Measurements from ENCODE around the gene FUT6.
"Not testable (repeated sequence)": the region's sequence is repeated elsewhere in the genome, so short reads cannot be mapped to it uniquely, and the experiment has no call there.

FUT6 gene

GRCh38 chr19:5839065-5840017 lies at the start of gene FUT6:
Gene FUT6, minus strand, starts transcription at chr19:5839702. Its CDS starts 7,135 bp downstream, at chr19:5832567.
- no peak within 1 kb of the TSS for H3K27ac ChIP-seq
- intact Hi-C loops (cut with DNase I; ENCODE audit: low total_unique reads): no loop called here
- H3K36me3 ChIP-seq: no peaks in the 10 kb centered on the region
- H3K4me1 ChIP-seq: no peaks in the 10 kb centered on the region
- H3K4me3 ChIP-seq: no peak within 1 kb of the TSS
- H3K27me3 ChIP-seq: peaks cover 0 to 56% of the 10 kb centered on the region in 2 donors
- DNase-seq: no peak
- no peak for TF ChIP-seq CTCF (IDR thresholded peaks at IDR 0.05)
- H3K9me3 ChIP-seq: no peaks in the 10 kb centered on the region

GRCh38 chr19:5884065-5884811 lies 44.7 kb upstream of the FUT6 start:
- H3K36me3 ChIP-seq; H3K27ac ChIP-seq; H3K4me3 ChIP-seq; H3K9me3 ChIP-seq; intact Hi-C loops (cut with DNase I; ENCODE audit: low total_unique reads); DNase-seq: not testable (repeated sequence)
- Histone ChIP-seq H3K27me3 (peaks cover 0 to 42% of the 10 kb centered on the region in 2 donors), H3K4me1 (peaks cover 0 to 12% (median 11%) of the 10 kb centered on the region in 4 donors)

GRCh38 chr19:5883157-5883873 lies 43.8 kb upstream of the FUT6 start:
- Histone ChIP-seq H3K4me1 (peaks cover 0 to 12% (median 11%) of the 10 kb centered on the region in 4 donors), H3K27me3 (peaks cover 0 to 50% of the 10 kb centered on the region in 2 donors)
- intact Hi-C loops (cut with DNase I; ENCODE audit: low total_unique reads); H3K36me3 ChIP-seq; H3K27ac ChIP-seq; H3K4me3 ChIP-seq; H3K9me3 ChIP-seq; DNase-seq: not testable (repeated sequence)

- no peak for DNase-seq
- no peaks in the 10 kb centered on the region for H3K9me3 ChIP-seq
- no peak for TF ChIP-seq CTCF (IDR thresholded peaks at IDR 0.05)
- peaks cover 3 to 58% of the 10 kb centered on the region in 2 donors for H3K27me3 ChIP-seq
- no peaks in the 10 kb centered on the region for H3K36me3 ChIP-seq
- H3K4me1 ChIP-seq: peaks cover 0 to 12% (median 11%) of the 10 kb centered on the region in 4 donors
- intact Hi-C loops (cut with DNase I; ENCODE audit: low total_unique reads): no loop called here
- H3K4me3 ChIP-seq: no peak overlapping the region
- no peak overlapping the region for H3K27ac ChIP-seq
Observed at GRCh38 chr19:5882421-5882968, 43.0 kb upstream of the FUT6 start.

- Histone ChIP-seq H3K9me3 (no peaks in the 10 kb centered on the region), H3K4me3 (no peak overlapping the region), H3K27ac (no peak overlapping the region), H3K4me1 (peaks cover 0 to 12% (median 11%) of the 10 kb centered on the region in 4 donors), H3K27me3 (peaks cover 3 to 61% of the 10 kb centered on the region in 2 donors), H3K36me3 (no peaks in the 10 kb centered on the region)
- intact Hi-C loops (cut with DNase I; ENCODE audit: low total_unique reads): no loop called here
- no peak for TF ChIP-seq CTCF (IDR thresholded peaks at IDR 0.05)
- DNase-seq: no peak
Observed at GRCh38 chr19:5881543-5882299, 42.2 kb upstream of the FUT6 start.
